ENCODE results near the gene PPP1R12A. TPM values are rescaled to one million over a fixed set of nuclear protein-coding genes. Genes with fewer than 3 reads are reported as not detected.
A peak's percentile ranks its signal among the peaks of the same experiment; 100 is the strongest.
"Not testable (repeated sequence)": the region's sequence is repeated elsewhere in the genome, so short reads cannot be mapped to it uniquely, and the experiment has no call there.

The PPP1R12A gene
- total RNA-seq, 1 donor from 2014 or later: 56.9 TPM

DNA sequence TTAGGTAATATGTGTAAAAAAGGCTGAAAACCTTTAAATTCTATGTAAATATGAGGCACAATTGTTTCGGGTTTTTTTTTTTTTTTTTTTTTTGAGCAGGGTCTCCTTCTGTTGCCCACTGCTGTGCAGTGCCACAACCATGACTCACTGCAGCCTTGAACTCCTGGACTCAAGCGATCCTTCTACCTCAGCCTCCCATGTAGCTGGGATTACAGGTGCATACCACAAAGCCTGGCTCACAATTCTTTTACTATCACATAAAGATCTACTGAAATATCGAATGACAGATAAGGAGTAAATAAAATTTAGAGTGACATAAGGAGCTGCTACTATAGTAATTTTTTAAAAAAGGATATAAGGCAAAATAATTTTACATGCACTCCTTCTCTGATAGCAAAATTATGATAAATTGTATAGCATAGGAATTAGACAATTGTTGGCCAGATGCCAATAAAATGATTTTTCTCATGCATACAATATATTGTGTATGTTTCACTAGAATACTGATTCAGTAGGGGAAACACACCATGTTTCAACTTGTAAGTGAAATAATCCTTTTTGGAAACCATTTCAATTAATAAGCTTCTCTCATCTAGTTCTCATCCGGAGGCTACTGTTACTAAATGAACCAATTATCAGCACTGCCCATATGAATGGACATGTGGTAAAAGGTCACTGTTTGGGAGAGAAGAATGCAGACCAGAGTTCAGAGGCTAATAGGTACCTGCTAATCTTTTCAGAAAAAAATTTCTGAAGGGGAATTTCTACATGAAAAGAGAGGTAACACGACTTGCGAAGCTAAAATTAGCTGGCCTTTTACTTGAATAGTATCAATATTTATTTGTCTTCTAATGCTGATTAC, 108.4 kb downstream of the PPP1R12A start:
- TF ChIP-seq, protein P1, sequence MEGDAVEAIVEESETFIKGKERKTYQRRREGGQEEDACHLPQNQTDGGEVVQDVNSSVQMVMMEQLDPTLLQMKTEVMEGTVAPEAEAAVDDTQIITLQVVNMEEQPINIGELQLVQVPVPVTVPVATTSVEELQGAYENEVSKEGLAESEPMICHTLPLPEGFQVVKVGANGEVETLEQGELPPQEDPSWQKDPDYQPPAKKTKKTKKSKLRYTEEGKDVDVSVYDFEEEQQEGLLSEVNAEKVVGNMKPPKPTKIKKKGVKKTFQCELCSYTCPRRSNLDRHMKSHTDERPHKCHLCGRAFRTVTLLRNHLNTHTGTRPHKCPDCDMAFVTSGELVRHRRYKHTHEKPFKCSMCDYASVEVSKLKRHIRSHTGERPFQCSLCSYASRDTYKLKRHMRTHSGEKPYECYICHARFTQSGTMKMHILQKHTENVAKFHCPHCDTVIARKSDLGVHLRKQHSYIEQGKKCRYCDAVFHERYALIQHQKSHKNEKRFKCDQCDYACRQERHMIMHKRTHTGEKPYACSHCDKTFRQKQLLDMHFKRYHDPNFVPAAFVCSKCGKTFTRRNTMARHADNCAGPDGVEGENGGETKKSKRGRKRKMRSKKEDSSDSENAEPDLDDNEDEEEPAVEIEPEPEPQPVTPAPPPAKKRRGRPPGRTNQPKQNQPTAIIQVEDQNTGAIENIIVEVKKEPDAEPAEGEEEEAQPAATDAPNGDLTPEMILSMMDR (IDR thresholded peaks at IDR 0.05; ENCODE audit: insufficient read depth, low read length, severe bottlenecking): no peak
- DNase-seq (ENCODE audit: low read depth) (peak; percentile 7), FAIRE-seq (no peak)
- H3K4me3 ChIP-seq (ENCODE audit: low read depth, low read length): no peak overlapping the region
- H3K27me3 ChIP-seq (ENCODE audit: control insufficient read depth, insufficient read depth, low read length): no peaks in the 10 kb centered on the region
- no peaks in the 10 kb centered on the region for H3K36me3 ChIP-seq (ENCODE audit: control insufficient read depth, insufficient read depth, low read length)

DNA sequence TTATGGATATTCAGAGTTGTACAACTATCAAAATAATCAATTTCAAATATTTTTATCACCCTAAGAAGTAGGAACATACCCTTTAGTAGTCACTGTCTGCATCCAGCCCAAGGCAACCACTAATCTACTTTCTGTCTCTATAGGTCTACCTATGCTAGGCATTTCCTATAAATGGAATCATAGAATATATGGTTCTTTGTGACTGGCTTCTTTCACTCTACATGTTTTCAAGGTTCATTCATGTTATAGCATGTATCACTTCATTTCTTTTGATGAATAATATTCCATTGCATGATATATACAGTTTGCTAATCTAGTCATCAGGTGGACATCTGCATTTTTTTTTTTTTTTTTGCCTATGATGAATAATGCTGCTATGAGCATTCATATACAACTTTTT, 112.4 kb downstream of the PPP1R12A start:
- DNase-seq (ENCODE audit: low read depth) (peak; percentile 86), FAIRE-seq (no peak)
- no peaks in the 10 kb centered on the region for H3K27me3 ChIP-seq (ENCODE audit: control insufficient read depth, insufficient read depth, low read length)
- peaks cover 1% of the 10 kb centered on the region for H3K36me3 ChIP-seq (ENCODE audit: control insufficient read depth, insufficient read depth, low read length)
- no peak overlapping the region for H3K4me3 ChIP-seq (ENCODE audit: low read depth, low read length)
- TF ChIP-seq, protein P1 (IDR thresholded peaks at IDR 0.05; ENCODE audit: insufficient read depth, low read length, severe bottlenecking): no peak

DNA sequence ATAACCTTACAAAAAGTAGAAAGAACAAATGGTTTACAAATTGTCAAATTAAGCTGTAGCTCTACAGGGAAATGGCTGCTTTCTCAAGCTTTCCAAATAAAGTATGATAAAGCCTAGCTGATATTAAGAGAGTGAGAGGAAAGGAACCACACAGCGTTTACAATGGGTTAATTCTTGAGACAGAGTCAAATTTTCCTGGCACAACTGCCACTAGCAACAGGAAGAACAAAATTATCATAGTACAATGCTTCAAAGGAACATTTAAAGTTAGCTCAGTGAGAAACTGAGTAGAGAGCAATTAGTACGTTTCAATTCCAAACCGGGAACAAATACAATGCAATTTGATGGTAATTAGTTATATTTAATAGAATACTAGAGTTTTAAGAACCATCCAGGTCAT, 116.0 kb downstream of the PPP1R12A start:
- H3K4me3 ChIP-seq (ENCODE audit: low read depth, low read length): no peak overlapping the region
- FAIRE-seq: no peak
- TF ChIP-seq, protein P1 (IDR thresholded peaks at IDR 0.05; ENCODE audit: insufficient read depth, low read length, severe bottlenecking): no peak
- DNase-seq (ENCODE audit: low read depth): no peak
- H3K27me3 ChIP-seq (ENCODE audit: control insufficient read depth, insufficient read depth, low read length): no peaks in the 10 kb centered on the region
- peaks cover 3% of the 10 kb centered on the region for H3K36me3 ChIP-seq (ENCODE audit: control insufficient read depth, insufficient read depth, low read length)

DNA sequence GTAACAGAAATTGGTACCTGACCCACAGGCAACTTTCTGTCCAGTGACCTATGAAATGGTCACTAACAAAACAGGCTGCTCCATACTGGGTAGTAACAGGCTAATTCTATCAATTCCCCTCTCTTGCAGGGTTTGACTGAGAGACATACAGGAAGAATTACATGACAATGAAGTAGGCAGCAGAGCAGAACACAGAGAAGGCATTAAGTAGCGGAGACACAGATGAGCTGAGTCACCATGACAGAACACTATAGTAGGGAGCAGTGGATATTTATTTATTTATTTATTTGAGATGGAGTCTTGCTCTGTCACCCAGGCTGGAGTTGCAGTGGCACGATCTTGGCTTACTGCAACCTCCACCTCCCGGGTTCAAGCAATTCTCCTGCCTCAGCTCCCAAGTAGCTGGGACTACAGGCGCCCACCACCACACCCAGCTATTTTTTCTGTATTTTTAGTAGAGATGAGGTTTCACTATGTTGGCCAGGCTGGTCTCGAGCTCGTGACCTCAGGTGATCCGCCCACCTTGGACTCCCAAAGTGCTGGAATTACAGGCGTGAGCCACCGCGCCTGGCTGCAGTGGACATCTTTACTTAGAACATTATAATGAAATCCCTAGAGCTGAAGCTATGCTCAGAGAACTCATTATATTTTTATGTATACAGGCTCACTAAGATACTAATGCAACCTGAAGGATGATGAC, 150.4 kb downstream of the PPP1R12A start:
- not testable (repeated sequence) for H3K27me3 ChIP-seq (ENCODE audit: control insufficient read depth, insufficient read depth, low read length); FAIRE-seq; H3K36me3 ChIP-seq (ENCODE audit: control insufficient read depth, insufficient read depth, low read length); H3K4me3 ChIP-seq (ENCODE audit: low read depth, low read length)
- peak; percentile 30 for DNase-seq (ENCODE audit: low read depth)

DNA sequence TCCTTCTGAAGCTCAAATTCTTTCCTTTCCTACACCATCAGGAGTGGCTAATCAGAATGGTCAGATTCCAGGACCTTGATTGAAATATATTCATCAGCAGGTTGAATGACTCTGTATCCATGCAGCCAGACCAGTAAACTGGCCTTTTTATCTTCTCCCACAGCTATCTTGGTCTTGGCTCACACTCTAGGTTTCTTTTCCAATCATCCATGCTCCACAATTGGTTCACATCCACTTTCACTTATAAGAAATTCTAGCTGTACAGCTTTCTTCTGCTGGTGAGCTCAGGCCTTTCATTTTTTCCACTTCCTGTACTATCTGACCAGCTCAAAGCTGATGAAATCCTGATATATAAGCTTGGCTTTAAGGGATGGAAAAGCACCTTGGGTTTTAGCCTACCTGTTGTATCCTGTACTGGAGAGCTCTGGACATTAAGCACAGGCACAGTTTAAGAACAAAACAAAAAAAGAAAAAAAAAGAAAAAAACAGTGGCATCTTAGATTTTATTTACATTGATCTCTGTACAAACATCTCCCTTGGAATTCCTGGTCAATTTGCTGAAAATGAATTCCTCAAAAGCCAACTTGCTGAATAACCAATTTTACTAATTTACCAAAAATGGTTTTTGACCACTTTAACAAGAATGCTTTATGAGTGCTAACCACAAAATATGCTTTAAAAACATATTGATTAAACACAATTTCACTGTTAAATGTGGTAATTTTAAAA, 152.6 kb downstream of the PPP1R12A start:
- DNase-seq (ENCODE audit: low read depth) (no peak), FAIRE-seq (no peak)
- H3K4me3 ChIP-seq (ENCODE audit: low read depth, low read length): no peak overlapping the region
- peaks cover 7% of the 10 kb centered on the region for H3K36me3 ChIP-seq (ENCODE audit: control insufficient read depth, insufficient read depth, low read length)
- no peaks in the 10 kb centered on the region for H3K27me3 ChIP-seq (ENCODE audit: control insufficient read depth, insufficient read depth, low read length)
- TF ChIP-seq, protein P1 (IDR thresholded peaks at IDR 0.05; ENCODE audit: insufficient read depth, low read length, severe bottlenecking): no peak

All from bronchial epithelial cell (primary cell).